Trophoblast cell (in vitro differentiated cells and primary cell): ENCODE data around the gene BTBD9.

Experiments
- DNase-seq, 2 donors: peaks; one replicate each; pipeline ENCODE4 v3.0.0-alpha.2; 2016
- H2AFZ ChIP-seq: 2 replicates; pipeline ENCODE4 v1.6.1; 2013; ENCODE audit warnings: low read length, moderate library complexity, mild to moderate bottlenecking; ENCODE audit not compliant: insufficient read depth, poor library complexity
- H2AK5ac ChIP-seq: 2 replicates; pipeline ENCODE4 v1.6.1; 2013; ENCODE audit warnings: mild to moderate bottlenecking, low read length
- H2BK120ac ChIP-seq: 2 replicates; pipeline ENCODE4 v1.6.1; 2013; ENCODE audit warnings: low read length, mild to moderate bottlenecking, moderate library complexity; ENCODE audit not compliant: insufficient read depth, poor library complexity
- H2BK12ac ChIP-seq: 2 replicates; pipeline ENCODE4 v1.6.1; 2013; ENCODE audit warnings: mild to moderate bottlenecking, low read length, moderate library complexity
- H2BK5ac ChIP-seq: 2 replicates; pipeline ENCODE4 v1.6.1; 2013; ENCODE audit warnings: low read length, low read depth, moderate library complexity, mild to moderate bottlenecking; ENCODE audit not compliant: poor library complexity
- H3K14ac ChIP-seq: 2 replicates; pipeline ENCODE4 v1.6.1; 2013; ENCODE audit warnings: mild to moderate bottlenecking, low read length
- H3K18ac ChIP-seq: 2 replicates; pipeline ENCODE4 v1.6.1; 2013; ENCODE audit warnings: mild to moderate bottlenecking, low read length
- H3K23ac ChIP-seq: 2 replicates; pipeline ENCODE4 v1.6.1; 2013; ENCODE audit warnings: low read length
- H3K27ac ChIP-seq: 2 replicates; pipeline ENCODE4 v1.5.1; 2013; ENCODE audit warnings: low read depth, mild to moderate bottlenecking, inconsistent platforms, low read length, moderate library complexity
- H3K27me3 ChIP-seq: 2 replicates; pipeline ENCODE4 v1.6.1; 2013; ENCODE audit warnings: inconsistent platforms, mild to moderate bottlenecking, low read length, moderate library complexity; ENCODE audit not compliant: insufficient read depth
- H3K36me3 ChIP-seq, 2 experiments: 1 replicate in 1 of 2; 2 replicates in 1 of 2; pipeline ENCODE4 v1.6.1; 2013; ENCODE audit warnings: low read length in 2 of 2, mild to moderate bottlenecking in 2 of 2, moderate library complexity in 1 of 2; ENCODE audit not compliant: insufficient read depth in 2 of 2, control insufficient read depth in 1 of 2
- H3K4ac ChIP-seq: 2 replicates; pipeline ENCODE4 v1.6.1; 2013; ENCODE audit warnings: low read depth, mild to moderate bottlenecking, low read length, moderate library complexity
- H3K4me1 ChIP-seq, 2 experiments: 1 replicate in 1 of 2; 2 replicates in 1 of 2; pipeline ENCODE4 v1.6.1; 2013; ENCODE audit warnings: low read length in 2 of 2, mild to moderate bottlenecking in 2 of 2, moderate library complexity in 1 of 2; ENCODE audit not compliant: insufficient read depth in 2 of 2, control insufficient read depth in 1 of 2
- H3K4me2 ChIP-seq: 2 replicates; pipeline ENCODE4 v1.6.1; 2013; ENCODE audit warnings: inconsistent platforms, mild to moderate bottlenecking, low read length, moderate library complexity
- H3K4me3 ChIP-seq: 2 replicates; pipeline ENCODE4 v1.5.1; 2013; ENCODE audit warnings: mild to moderate bottlenecking, low read depth, low read length, inconsistent platforms
- H3K79me1 ChIP-seq: one replicate; pipeline ENCODE4 v1.6.1; 2013; ENCODE audit warnings: low read length
- H3K79me2 ChIP-seq: 2 replicates; pipeline ENCODE4 v1.6.1; 2013; ENCODE audit warnings: low read length, mild to moderate bottlenecking; ENCODE audit not compliant: control insufficient read depth, insufficient read depth, poor library complexity
- H3K9ac ChIP-seq: 2 replicates; pipeline ENCODE4 v1.6.1; 2013; ENCODE audit warnings: mild to moderate bottlenecking, low read length
- H3K9me3 ChIP-seq: 2 replicates; pipeline ENCODE4 v1.6.1; 2013; ENCODE audit warnings: low read depth, mild to moderate bottlenecking, control low read depth, inconsistent platforms, low read length; ENCODE audit not compliant: insufficient read depth
- H4K12ac ChIP-seq: 2 replicates; pipeline ENCODE4 v1.6.1; 2013; ENCODE audit warnings: low read depth, mild to moderate bottlenecking, low read length, moderate library complexity
- H4K8ac ChIP-seq: 2 replicates; pipeline ENCODE4 v1.6.1; 2013; ENCODE audit warnings: low read depth, mild to moderate bottlenecking, low read length, moderate library complexity
- H4K91ac ChIP-seq: one replicate; pipeline ENCODE4 v1.6.1; 2013; ENCODE audit warnings: low read depth, mild to moderate bottlenecking, low read length, moderate library complexity
- WGBS: extraction: QIAGEN DNeasy Blood & Tissue Kit; methylation state at CpG from one replicate; pipeline ENCODE4 v1.1.7; 2013; ENCODE audit warnings: missing lambda C conversion rate; ENCODE audit not compliant: insufficient read length, insufficient coverage; ENCODE audit errors: extremely low coverage; 5-methylcytosine and 5-hydroxymethylcytosine counted together

Gene BTBD9

GRCh38 chr6:38178584-38178886 lies 461.2 kb downstream of the BTBD9 start:
- Histone ChIP-seq H3K36me3 (no peaks in the 10 kb centered on the region), H2BK12ac (no peak overlapping the region), H3K4me3 (no peak overlapping the region), H3K27ac (no peak overlapping the region), H3K14ac (no peak overlapping the region), H4K8ac (no peak overlapping the region), H3K9me3 (no peaks in the 10 kb centered on the region), H2BK120ac (no peak overlapping the region), H3K9ac (no peak overlapping the region), H3K23ac (no peak overlapping the region), H2AFZ (no peak overlapping the region), H3K4ac (no peak overlapping the region), H2AK5ac (no peak overlapping the region), H3K4me2 (no peak overlapping the region), H3K18ac (no peak overlapping the region), H3K4me1 (no peaks in the 10 kb centered on the region), H4K12ac (no peak overlapping the region), H4K91ac (no peak overlapping the region), H3K79me2 (no peaks in the 10 kb centered on the region), H3K27me3 (no peaks in the 10 kb centered on the region), H3K79me1 (no peaks in the 10 kb centered on the region), H2BK5ac (no peak overlapping the region)
- no peak for DNase-seq
- WGBS = no CpG with 5 or more reads among the region's 2 CpGs

- H2AK5ac ChIP-seq = no peak overlapping the region
- no peak overlapping the region for H3K14ac ChIP-seq
- no peak overlapping the region for H4K91ac ChIP-seq
- no peak overlapping the region for H4K12ac ChIP-seq
- H3K36me3 ChIP-seq = no peaks in the 10 kb centered on the region
- no peaks in the 10 kb centered on the region for H3K79me1 ChIP-seq
- H3K4me2 ChIP-seq = no peak overlapping the region
- no peak overlapping the region for H3K9ac ChIP-seq
- DNase-seq = no peak
- H3K4me3 ChIP-seq = no peak overlapping the region
- H3K18ac ChIP-seq = no peak overlapping the region
- no peak overlapping the region for H2BK12ac ChIP-seq
- no peak overlapping the region for H3K23ac ChIP-seq
- no peak overlapping the region for H2BK5ac ChIP-seq
- no peak overlapping the region for H4K8ac ChIP-seq
- H3K9me3 ChIP-seq = no peaks in the 10 kb centered on the region
- no peak overlapping the region for H2BK120ac ChIP-seq
- no peak overlapping the region for H2AFZ ChIP-seq
- no peaks in the 10 kb centered on the region for H3K4me1 ChIP-seq
- no peaks in the 10 kb centered on the region for H3K79me2 ChIP-seq
- H3K27me3 ChIP-seq = no peaks in the 10 kb centered on the region
- H3K27ac ChIP-seq = no peak overlapping the region
- WGBS = no CpG with 5 or more reads among the region's 14 CpGs
- H3K4ac ChIP-seq = no peak overlapping the region
These were observed 461.7 kb downstream of the BTBD9 start for GRCh38 chr6:38177882-38178583.

- no CpG with 5 or more reads among the region's 32 CpGs for WGBS
- H3K4me3 ChIP-seq = no peak overlapping the region
- no peaks in the 10 kb centered on the region for H3K9me3 ChIP-seq
These were observed 462.7 kb downstream of the BTBD9 start for GRCh38 chr6:38176797-38177751.

GRCh38 chr6:38175786-38176185 lies 463.9 kb downstream of the BTBD9 start:
- no peaks in the 10 kb centered on the region for H3K36me3 ChIP-seq

More at GRCh38 chr6:38176797-38177751, 462.7 kb downstream of the BTBD9 start:
- H3K14ac ChIP-seq = no peak overlapping the region
- no peak overlapping the region for H3K4ac ChIP-seq
- no peaks in the 10 kb centered on the region for H3K79me1 ChIP-seq
- no peaks in the 10 kb centered on the region for H3K27me3 ChIP-seq
- H4K12ac ChIP-seq = no peak overlapping the region
- H3K27ac ChIP-seq = no peak overlapping the region
- no peak overlapping the region for H3K4me2 ChIP-seq
- no peak overlapping the region for H3K18ac ChIP-seq
- no peak overlapping the region for H2AK5ac ChIP-seq
- no peak overlapping the region for H2BK120ac ChIP-seq
- no peak overlapping the region for H3K23ac ChIP-seq
- no peak overlapping the region for H2BK5ac ChIP-seq
- H3K9ac ChIP-seq = no peak overlapping the region
- no peak overlapping the region for H2BK12ac ChIP-seq
- H3K79me2 ChIP-seq = no peaks in the 10 kb centered on the region
- no peak overlapping the region for H2AFZ ChIP-seq
- H4K91ac ChIP-seq = no peak overlapping the region
- H3K4me1 ChIP-seq = no peaks in the 10 kb centered on the region
- H3K36me3 ChIP-seq = no peaks in the 10 kb centered on the region
- no peak overlapping the region for H4K8ac ChIP-seq
- DNase-seq = no peak

More at GRCh38 chr6:38175786-38176185, 463.9 kb downstream of the BTBD9 start:
- Histone ChIP-seq H3K79me1 (no peaks in the 10 kb centered on the region), H3K4me3 (no peak overlapping the region), H3K14ac (no peak overlapping the region), H3K27ac (no peak overlapping the region), H4K12ac (no peak overlapping the region), H3K9me3 (no peaks in the 10 kb centered on the region), H3K79me2 (no peaks in the 10 kb centered on the region), H2BK12ac (no peak overlapping the region), H3K9ac (no peak overlapping the region), H2AFZ (no peak overlapping the region), H3K4me1 (no peaks in the 10 kb centered on the region), H4K8ac (no peak overlapping the region), H3K23ac (no peak overlapping the region), H4K91ac (no peak overlapping the region), H3K18ac (no peak overlapping the region), H3K4me2 (no peak overlapping the region), H2AK5ac (no peak overlapping the region), H2BK5ac (no peak overlapping the region), H3K4ac (no peak overlapping the region), H3K27me3 (no peaks in the 10 kb centered on the region), H2BK120ac (no peak overlapping the region)
- WGBS = no CpG with 5 or more reads among the region's 11 CpGs
- DNase-seq = no peak
